IPS DF 4.7 (cell line): Measurements from ENCODE around the gene CERS3.

Experiments
- DNase-seq: peaks from one replicate; pipeline ENCODE4 v3.0.0-alpha.2; 2013; ENCODE audit warnings: low spot score; ENCODE audit errors: extremely low read depth

The CERS3 gene

DNA sequence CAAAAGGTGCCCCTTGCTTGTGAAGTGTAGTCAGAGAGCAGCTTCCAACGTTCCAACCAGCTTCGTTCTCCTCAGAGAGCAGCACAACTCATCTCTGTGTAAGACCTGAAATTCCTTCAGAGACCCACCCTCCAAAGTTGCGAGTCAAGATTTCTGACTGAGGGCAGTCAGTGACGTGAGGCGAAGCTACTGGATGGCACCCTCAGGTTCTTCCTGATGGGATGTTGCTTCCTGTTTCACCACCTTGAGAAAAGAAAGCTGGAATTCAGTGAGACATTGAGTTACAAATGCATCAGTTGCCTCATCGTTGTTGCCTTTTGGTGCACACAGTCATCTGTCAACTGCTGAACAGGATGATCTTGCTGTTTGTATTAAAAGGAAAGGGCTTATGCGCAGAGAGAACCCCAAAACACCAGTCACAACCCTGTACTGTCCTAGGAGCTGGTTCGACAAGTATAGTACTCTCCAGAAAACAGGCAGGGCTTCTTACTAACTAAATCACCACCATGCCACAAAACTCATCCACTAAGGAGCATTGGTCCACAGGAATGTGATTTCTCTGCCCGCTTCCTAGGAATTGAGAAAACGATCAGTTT is at the start of gene CERS3:
Gene CERS3 (minus strand): TSS at position 118 of the 596 bp plus-strand sequence. CDS start 27,101 bp downstream, outside the sequence.
- no peak for DNase-seq

DNA sequence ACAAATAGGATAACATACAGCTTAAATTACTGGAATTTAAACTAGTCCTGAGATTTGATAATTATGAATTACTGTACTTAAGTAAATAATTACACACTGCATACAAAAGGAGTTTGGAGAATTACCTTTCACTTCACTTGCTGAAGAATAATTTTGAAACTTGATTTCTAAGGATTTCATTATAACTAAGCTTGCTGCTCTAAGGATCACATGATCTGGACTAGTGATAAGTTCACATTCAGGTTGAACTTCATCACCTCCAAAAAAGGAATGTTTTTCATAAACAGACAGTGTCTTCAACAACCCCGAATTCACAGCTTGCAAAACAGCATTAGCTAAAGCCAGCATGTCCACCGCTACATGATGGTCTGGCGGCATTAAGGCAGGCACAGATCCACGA is 44.8 kb upstream of the CERS3 start:
- DNase-seq = no peak

DNA sequence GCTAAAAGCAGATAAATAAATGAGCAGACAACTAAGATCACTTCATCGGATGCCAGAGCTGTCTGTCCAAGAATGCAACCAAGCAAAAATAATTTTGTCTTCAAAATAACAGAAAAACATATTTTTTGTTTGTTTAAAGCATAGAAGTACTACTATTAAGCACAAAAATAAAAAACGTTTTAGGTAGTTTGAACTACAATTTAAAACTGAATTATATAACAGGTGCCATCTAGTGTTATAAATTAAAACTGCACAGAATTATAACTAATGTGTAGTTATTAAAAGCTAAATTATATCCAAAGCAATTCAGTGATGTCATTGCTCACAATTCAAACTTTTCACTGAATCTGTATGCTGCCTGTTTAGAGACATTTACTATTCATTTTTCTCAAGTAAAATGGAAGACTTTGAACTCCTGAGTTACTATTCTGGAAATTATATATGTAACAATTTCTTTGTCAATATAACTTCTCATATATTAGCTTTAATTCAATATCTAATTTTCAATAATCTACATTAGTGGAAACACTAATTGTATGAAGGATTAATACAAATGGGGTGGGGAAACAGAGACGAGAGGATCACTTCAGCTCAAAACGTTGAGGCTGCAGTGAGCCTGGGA is 43.7 kb upstream of the CERS3 start:
- no peak for DNase-seq

DNA sequence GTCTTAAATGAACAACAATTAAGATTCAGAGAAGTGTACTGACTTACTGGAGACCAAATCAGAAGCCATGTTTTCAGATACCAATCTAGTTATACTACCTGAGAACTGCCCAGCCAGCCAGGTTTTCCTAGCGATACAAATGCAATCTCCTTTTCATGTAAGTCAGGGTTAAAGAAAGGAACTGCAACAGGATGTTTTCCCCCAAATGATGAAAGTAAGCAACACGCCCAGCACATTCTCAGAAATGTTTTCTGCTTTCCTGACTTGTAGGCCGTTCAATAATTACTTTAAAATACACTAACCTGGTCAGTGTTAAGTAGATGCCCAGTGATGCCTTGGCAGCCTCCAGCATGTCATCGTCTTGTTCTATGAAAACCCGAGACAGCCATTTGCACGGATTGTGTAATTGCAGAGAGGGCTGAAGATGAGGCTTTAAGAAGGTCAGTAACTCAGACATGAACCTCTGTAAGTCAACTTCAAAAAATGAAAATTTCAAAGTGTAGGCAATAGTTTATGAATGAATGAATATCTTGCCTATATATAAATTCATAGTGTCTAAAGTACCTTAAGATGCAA is 42.9 kb upstream of the CERS3 start:
- DNase-seq = no peak

DNA sequence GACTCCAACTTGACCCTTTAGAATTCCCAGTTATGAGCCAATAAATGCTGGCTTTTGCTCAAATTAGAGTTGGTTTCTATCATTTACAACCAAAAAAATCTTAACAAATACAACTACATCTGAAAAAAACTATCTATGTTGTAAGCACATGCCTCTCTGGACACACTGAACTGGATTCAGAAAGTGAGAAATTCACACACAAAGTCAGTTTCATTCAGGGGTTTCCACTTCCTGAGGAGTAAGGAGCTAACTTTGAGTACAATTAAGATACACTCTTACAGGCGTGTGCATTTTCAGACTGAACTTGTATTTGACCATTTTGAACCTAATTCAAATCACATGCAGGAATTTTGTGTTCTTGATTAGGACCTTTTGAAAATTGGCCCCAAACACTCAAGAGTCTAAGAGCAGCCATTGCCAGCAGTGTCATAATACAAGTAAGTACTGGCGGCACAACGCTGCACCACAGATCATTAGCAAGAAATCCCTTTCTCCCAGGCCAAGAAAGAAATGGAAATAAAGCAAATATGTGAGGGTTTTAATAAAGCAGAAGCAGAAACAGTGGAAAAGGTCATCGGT is 42.1 kb upstream of the CERS3 start:
- DNase-seq = no peak

DNA sequence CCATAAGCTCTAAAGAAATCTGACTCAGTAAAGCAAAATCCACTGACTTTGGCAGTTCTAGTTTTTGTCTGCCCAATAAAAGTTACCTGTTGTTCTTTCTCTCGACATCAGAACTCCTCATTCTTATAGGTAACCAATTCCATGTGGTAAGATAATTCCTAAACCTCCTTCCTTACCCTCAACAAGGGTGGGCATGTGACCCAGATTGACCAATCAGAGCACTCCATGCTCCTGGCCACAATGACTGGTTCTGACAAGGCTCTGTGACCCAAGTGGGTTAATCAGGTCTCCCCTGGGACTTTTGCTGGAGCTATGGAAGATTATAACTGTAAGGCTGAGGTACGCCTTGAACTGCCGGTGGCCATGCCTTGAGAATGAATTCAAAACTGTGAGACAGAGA is 41.5 kb upstream of the CERS3 start:
- no peak for DNase-seq

DNA sequence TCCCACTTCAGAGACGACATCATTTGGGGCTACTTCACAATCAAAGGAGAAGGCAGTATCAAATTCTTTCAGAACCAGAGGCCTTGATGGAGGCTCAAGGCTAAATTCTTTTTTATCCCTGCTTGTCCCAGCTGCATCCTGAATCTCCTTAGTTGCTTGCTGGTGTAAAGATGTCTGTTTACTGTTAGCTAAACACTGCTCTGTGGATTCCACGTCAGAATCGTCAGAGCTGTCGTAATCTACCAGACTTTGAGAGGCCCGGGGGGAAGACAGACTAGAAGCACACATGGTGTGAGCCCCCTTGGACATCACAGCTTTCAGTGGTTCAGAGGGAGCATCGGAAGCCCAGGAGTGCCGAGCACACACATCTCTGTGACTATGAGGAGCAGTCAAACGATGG is 40.6 kb upstream of the CERS3 start:
- DNase-seq = no peak

DNA sequence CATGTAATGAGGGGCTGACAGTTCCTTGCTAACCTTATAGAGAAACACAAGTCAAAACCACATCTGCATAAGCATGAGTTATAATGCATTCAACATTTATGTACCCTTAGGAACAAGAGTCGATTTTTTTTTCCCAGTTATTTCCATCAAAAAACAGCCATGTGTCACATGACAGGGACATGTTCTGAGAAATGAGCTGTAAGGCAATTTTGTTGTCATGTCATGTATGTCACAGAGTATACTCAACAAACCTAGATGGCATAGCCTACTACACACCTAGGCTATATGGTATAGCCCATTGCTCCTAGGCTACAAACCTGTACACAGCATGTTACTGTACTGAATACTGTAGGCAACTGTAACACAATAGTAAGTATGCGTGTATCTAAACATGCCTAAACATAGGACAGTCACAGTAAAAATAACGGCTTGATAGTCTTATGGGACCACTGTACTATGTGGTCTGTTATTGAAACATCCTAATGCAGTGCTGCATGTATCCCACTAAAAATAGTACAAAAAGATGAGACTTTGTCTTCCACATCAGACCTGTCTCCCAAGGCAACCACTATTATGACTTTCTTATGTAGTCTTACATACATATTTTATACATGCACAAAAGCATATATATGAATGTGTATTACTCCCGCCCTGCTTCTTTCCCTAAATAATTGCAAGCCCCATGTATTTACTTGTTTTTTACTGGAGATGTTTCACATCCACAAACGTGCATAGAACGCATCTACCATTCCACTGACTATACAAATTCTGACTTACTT is 38.3 kb upstream of the CERS3 start:
- DNase-seq = no peak

DNA sequence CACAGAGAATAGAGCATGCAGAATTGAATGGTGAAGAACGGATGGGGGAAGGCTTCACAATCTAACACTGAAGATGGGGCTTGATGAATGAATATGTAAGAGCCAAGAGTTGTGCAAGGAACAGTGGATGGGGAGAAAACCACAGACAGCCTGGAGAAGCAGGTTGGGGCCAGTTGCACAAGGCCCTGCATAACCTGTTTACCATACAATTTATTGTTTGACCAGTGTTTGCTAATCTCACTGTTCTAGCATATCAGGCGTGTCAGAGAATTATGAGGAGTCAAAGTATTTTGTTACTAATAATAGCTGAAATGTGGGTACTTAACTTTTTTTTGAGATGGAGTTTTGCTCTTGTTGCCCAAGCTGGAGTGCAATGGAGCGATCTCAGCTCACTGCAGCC is 36.8 kb upstream of the CERS3 start:
- no peak for DNase-seq

DNA sequence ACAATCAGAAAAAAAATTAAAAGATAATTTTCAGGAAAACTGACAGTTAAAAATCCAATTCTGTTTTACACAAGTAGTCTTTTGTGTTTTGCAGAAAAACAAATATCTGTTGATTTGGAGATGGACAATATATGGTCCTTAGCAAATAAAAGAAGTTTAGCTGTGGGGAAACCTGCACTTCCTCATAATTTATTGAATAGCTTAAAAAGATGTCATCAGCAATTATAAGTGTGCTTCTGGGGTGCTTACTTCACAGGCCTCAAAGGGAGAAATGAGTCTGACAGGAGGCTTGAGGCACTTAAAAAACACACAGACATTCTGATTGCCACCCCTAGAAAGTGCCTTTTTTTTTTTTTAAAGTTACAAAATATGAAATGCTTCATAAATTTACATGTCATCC is 31.6 kb upstream of the CERS3 start:
- no peak for DNase-seq

DNA sequence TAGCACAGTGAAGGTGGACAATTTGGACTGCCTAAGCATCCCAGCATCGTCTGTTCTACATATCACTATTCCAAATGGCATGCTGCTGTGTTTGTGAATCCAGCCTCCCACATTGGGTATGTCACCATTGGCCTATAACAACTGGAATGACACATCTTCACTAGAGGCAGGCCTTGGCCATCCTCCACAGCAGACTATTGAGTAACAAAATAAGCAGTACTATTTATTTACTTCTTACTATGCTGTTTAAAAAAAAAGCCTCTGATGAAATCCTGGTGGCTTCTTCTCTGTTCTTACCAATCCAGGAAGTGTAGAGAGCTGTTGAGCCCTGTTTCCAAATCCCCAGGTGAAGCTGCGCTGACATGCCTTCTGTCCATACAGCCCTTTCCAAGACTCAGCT is 30.6 kb upstream of the CERS3 start:
- no peak for DNase-seq

DNA sequence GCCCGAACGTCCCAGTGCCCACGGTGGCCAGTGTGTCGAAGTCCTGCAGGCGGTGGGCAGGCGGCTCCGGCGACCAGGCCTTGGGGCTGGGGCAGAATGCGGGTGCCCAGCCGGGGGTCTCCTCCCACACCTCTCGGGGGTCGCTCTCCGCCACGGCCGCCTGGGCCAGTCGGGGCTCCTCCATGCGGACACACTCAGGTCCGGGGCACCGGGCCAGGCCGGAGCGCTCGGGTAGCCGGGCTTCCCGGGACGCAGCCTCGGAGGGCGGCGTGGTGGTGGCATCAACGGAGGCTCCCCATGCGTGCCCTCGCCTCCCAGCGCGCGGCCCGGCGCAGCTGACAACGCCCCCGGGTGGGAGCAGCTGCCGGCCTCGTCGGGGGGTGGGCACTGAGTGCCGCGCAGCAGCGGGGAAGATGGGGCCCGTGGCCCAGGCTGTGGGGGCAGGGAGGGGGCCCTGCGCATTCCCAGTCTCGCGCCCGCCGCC is 30.1 kb upstream of the CERS3 start:
- DNase-seq = no peak

DNA sequence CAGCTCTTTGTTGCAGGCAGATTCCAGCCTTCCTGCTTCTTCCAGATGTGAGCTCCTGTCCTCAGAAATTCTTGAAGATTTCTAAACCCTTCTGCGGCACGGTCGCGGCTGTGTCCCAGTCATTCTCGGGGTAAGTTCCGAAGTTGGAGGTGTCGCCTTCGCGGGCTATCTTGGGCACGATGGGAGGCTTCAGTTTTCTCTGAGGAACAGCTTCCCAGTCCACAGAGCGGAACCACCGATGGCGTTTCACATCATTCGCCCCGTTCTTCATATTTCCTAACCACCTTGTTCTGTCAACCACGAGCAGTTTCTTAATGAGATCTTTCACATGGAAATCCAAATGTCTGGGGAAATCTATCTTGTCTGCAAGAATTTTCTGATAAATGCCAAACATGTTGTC is 24.7 kb upstream of the CERS3 start:
- no peak for DNase-seq

DNA sequence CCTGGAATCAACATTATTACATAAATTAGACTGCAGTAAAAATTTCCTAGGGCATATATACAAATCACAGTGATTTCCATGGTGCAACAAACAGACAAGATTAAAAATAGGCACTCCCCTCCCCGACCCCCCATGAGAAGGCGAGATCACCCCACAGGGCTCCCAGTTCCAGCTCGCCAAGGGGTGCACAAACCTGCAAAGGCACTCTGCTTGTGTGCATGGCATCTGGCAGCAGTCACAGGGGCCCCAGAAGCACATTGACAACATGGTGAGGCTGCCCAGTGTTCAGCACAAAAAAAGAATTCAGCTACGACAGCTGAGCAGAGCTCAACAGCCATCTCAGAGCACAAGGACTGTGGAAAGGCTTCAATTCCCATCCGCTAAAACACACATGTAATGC is 19.2 kb upstream of the CERS3 start:
- no peak for DNase-seq

DNA sequence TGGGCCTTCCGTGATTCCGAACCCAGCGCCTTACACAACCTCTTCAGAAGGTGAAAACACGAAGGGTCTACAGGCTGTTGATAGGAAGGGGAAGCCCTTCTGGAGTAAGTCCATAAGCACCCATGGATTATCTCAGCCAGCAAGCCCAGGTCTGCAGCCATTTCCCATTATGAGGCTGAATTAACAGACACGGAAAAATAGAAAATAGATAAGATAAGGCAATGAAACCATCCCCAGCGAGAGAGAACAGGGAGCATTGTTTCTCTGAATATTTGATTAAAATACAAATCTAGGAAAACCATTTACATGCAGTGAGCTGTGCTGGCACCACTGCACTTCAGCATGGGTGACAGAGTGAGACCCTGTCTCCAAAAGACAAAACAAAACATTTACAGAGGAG is 16.2 kb upstream of the CERS3 start:
- DNase-seq = no peak

DNA sequence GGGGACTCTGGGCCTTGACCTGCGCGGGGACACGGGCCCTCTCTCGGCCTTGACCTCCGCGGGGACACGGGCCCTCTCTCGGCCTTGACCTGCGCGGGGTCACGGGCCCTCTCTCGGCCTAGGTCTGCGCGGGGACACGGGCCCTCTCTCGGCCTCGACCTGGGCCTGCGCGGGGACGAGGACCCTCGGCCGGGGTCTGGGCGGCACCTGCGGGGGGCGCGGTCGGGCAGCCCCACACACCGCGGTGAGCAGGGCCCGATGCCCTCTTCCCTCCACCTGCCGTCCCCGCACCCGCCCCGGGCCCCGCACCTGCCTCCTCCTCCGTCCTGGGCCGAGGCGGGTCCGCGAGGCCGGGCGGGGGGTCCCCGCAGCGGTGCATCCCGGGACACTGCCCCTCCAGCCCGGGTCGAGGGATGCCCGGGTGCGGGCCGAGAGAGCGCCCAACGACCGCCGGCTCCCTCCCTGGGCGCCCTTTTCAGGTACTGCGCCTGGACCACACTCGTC is 15.6 kb upstream of the CERS3 start:
- DNase-seq = no peak

DNA sequence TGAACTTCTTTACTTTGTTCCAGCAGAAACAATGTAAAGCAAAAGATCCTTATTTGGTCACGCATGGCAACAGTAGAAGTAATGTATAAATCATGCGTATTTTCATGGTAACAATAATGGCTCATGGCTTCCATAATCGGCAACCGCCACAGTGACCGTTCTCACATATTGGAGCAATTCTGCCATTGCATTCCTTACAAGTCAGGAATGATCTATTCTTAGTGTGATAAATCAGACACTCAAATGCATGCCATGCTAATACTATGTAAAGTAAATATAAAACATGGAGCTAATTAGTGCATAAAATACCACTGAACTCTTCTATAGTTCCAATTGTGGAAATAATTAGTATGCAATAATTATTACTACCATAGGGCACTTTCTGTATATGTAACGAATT is 13.5 kb upstream of the CERS3 start:
- DNase-seq = no peak

DNA sequence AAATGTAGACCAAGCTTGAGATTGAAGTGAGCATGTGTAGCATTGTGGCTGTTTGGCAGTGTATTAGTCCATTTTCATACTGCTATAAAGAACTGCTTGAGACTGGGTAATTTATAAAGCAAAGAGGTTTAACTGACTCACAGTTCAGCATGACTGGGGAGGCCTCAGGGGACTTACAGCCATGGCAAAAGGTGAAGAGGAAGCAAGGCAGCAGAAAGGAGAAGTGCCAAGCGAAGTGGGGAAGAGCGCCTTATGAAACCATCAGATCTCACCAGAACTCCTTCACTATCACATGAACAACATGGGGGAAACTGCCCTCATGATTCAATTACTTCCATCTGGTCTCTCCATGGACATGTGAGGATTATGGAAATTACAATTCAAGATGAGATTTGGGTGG is 8.6 kb upstream of the CERS3 start:
- no peak for DNase-seq

DNA sequence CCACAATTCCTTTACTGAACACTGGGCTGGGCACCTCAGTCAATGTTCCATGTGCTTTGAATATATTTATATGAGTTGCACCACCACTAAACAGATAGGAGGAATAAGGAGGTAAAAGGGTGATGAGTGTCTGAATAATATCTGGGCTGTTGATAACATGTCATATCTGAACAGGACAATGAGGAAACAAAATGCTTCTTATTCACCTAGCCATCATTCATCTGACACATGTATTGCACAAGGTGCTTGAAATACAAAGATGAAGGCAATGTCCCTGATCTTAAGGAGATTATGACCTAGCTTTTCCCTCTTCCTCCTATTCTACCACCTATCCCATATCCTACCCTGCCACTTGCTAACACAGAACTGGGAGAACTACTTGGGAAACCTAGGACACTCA is 8.0 kb upstream of the CERS3 start:
- DNase-seq = no peak

DNA sequence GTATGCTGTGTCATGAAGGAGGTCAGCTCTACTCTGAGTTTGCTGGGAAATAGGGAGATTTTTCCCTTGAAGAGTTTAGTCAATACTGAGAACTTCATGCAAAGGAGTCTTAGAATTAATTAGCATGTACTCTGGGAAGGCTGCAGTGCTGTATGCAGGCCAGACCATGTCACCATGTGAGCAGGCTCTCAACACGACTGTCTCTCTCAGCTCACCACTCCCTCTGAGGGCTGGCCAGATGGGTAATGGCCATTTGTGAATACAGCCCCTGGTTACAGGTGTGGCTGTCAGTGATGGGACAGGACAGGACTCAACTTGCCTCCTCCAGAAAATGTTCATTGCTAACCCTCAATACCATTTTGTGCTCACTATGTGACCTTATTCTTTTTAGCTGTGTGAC is 5.1 kb upstream of the CERS3 start:
- no peak for DNase-seq

DNA sequence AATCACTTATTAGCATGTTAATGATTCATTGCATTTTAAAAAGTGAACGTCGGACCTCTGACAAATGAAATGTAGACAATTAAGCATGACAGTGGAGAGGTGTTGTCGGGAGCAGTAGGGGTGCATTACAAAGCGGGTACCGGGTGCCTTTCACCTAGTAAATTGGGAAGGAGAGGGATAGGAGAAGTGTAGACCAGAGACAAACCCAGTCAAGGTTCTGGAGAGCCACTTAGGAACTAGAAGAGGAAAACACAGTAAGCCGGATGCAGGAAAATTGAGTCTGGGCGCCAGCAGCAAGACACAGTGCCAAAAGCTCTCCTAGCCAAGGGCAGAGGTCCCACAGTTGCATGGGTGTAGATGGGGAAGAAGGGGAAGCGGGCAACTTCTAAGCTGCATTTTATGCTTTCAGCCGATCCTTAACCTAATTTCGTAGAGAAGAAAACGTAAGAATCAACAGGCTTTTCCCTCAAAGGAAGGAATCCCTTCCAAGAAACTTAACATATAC is 3.1 kb upstream of the CERS3 start:
- DNase-seq = no peak

DNA sequence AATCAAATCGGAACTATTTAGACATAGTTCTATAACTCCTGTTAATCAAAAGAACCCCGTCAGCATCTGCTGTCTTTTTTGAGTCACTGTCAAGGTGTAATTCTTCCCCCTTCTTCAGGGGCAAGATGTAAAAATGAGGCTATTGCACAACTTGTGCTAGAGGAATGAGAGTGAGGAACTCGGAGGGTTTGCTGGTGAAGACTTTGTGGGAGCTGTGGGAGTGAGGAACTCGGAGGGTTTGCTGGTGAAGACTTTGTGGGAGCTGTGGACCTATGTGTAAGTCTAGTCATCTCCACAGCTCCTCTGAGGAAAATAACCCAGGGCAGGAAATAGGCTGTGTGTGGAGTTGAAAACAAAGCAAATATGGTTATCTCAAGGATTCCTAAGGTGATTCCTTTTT is 2.5 kb upstream of the CERS3 start:
- no peak for DNase-seq
